Type B pancreatic cell (in vitro differentiated cells): ENCODE measurements around the gene ANKRD35. TPM values are rescaled to one million over a fixed set of nuclear protein-coding genes. Genes with fewer than 3 reads are reported as not detected.

Experiments used
- DNase-seq: peaks from one replicate; pipeline ENCODE4 v3.0.0; 2021; ENCODE audit warnings: mixed read lengths; ENCODE audit not compliant: unreplicated experiment; ENCODE audit errors: extremely low spot score
- H3K27ac Mint-ChIP-seq: 2 replicates; pipeline ENCODE4 v1.8.0; 2021; ENCODE audit warnings: mild to moderate bottlenecking, mixed read lengths
- H3K27me3 Mint-ChIP-seq: 2 replicates; pipeline ENCODE4 v1.8.0; 2021; ENCODE audit warnings: mixed read lengths
- H3K36me3 Mint-ChIP-seq: 2 replicates; pipeline ENCODE4 v1.8.0; 2021; ENCODE audit warnings: mixed read lengths
- H3K4me1 Mint-ChIP-seq: one replicate; pipeline ENCODE4 v1.8.0; 2021; ENCODE audit warnings: mixed read lengths; ENCODE audit not compliant: unreplicated experiment
- H3K4me3 Mint-ChIP-seq: 2 replicates; pipeline ENCODE4 v1.8.0; 2021; ENCODE audit warnings: mild to moderate bottlenecking, mixed read lengths
- H3K9me3 Mint-ChIP-seq: 2 replicates; pipeline ENCODE4 v1.8.0; 2021; ENCODE audit warnings: mixed read lengths
- CTCF ChIP-seq: fragments of 200-600 bp; sonication (generic); conservative IDR thresholded peaks from 2 replicates; pipeline ENCODE4 v1.5.0; 2021; ENCODE audit warnings: antibody characterized with exemption, mild to moderate bottlenecking
- total RNA-seq: library from RNA; stranded (reverse); gene quantifications from 2 replicates; pipeline ENCODE4 v1.2.1, GENCODE V29; 2021; ENCODE audit warnings: low replicate concordance

ANKRD35 gene
- total RNA-seq, 1 donor from 2014 or later = 0.56 TPM

DNA sequence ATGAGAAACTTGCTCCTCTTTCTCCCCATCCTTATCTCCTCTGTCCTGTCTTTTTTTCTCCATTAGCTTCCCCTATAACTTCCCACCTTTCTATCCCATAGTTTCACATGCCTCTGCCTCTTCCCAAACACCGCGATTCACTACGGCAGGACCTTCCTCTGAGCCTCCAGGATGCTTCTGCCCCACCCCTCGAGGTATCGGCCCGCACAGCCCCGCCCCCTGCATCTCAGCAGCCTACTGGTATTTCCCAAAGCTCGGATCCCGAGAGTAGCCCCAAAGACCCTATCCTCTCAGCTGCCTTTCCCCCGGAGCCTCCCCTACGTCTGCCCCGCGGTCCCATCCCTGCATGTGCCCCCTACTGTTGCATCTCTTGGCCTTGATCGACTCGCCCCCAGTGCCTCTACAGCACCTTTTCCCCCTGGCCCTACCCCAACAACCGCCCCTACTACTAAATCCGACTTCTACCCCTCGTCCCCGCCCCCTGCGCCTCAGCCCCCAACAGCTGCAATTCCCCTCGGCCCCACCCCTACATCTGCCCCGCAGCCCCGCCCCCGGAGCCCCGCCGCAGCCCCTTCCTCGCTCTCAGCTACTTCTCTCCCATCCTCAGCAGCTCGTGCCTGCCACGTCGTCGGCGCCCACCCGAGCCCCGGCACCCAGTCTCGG lies 27.3 kb downstream of the ANKRD35 start:
- Mint-ChIP-seq H3K4me1 (peaks cover 5% of the 10 kb centered on the region), H3K36me3 (peaks cover 15% of the 10 kb centered on the region), H3K4me3 (peak overlapping the region; percentile 99), H3K9me3 (no peaks in the 10 kb centered on the region), H3K27ac (peak overlapping the region; percentile 91), H3K27me3 (peaks cover 5% of the 10 kb centered on the region)
- DNase-seq = no peak
- TF ChIP-seq CTCF = no peak

DNA sequence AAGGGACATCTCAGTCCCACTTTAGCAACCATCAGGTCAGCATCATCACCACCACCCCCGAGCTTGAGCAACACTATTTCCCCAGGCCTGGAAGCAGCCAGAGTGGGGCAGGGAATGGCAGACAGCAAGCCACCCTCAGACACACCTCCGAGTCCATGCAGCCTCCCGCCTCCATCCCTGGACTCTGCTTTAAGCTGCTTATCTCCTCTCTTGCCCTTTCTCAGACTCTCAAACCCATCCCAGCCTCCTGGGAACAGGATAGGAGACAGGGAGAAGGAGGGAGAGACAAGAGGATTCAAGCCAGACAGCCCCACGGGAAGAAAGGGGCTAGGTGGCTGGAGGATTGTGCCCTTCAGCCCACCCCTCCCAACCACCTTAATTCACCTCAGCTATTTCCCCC lies 28.5 kb downstream of the ANKRD35 start:
- no peaks in the 10 kb centered on the region for H3K9me3 Mint-ChIP-seq
- peaks cover 5% of the 10 kb centered on the region for H3K4me1 Mint-ChIP-seq
- H3K4me3 Mint-ChIP-seq = peak overlapping the region; percentile 64
- TF ChIP-seq CTCF = no peak
- peaks cover 21% of the 10 kb centered on the region for H3K36me3 Mint-ChIP-seq
- H3K27me3 Mint-ChIP-seq = no peaks in the 10 kb centered on the region
- no peak for DNase-seq
- no peak overlapping the region for H3K27ac Mint-ChIP-seq

- no peak for TF ChIP-seq CTCF
Measured at GRCh38 chr1:145855426-145855948, 30.2 kb downstream of the ANKRD35 start.

GRCh38 chr1:145849356-145850160 lies 36.1 kb downstream of the ANKRD35 start:
- TF ChIP-seq CTCF = peak; percentile 33
- H3K9me3 Mint-ChIP-seq = no peaks in the 10 kb centered on the region
- H3K4me3 Mint-ChIP-seq = no peak overlapping the region
- H3K27ac Mint-ChIP-seq = no peak overlapping the region
- no peak for DNase-seq
- peaks cover 23% of the 10 kb centered on the region for H3K36me3 Mint-ChIP-seq
- no peaks in the 10 kb centered on the region for H3K27me3 Mint-ChIP-seq
- peaks cover 5% of the 10 kb centered on the region for H3K4me1 Mint-ChIP-seq

More at GRCh38 chr1:145855426-145855948, 30.2 kb downstream of the ANKRD35 start:
- no peak overlapping the region for H3K4me3 Mint-ChIP-seq
- H3K27me3 Mint-ChIP-seq = no peaks in the 10 kb centered on the region
- H3K27ac Mint-ChIP-seq = no peak overlapping the region
- no peak for DNase-seq
- H3K9me3 Mint-ChIP-seq = no peaks in the 10 kb centered on the region
- H3K36me3 Mint-ChIP-seq = peaks cover 28% of the 10 kb centered on the region
- H3K4me1 Mint-ChIP-seq = peaks cover 5% of the 10 kb centered on the region

DNA sequence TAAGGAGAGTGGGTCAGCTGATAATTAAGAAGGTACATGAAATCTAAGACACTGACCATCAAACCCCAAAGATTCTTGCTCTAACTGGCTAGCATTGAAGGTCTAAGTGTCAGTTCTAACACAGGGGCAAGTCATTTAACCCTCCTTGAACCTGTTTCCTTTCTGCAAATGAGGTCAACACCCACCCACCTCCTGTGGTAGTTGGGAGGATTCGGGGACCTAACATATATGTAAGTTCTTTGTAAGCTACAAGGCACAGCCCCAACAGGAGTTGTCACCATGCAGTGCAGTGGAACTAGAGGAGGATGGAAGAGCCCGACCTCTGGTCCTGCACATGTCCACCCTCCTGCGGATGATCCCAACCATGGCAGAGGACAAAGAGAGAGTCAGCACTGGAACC lies 37.8 kb downstream of the ANKRD35 start:
- DNase-seq = no peak
- no peaks in the 10 kb centered on the region for H3K27me3 Mint-ChIP-seq
- peaks cover 17% of the 10 kb centered on the region for H3K36me3 Mint-ChIP-seq
- no peak overlapping the region for H3K27ac Mint-ChIP-seq
- peak overlapping the region; percentile 6 for H3K4me3 Mint-ChIP-seq
- no peaks in the 10 kb centered on the region for H3K9me3 Mint-ChIP-seq
- H3K4me1 Mint-ChIP-seq = peaks cover 5% of the 10 kb centered on the region
- TF ChIP-seq CTCF = no peak
